HG03439 (cell line): ENCODE data around the gene CRB3.
"Not testable (repeated sequence)": the region's sequence is repeated elsewhere in the genome, so short reads cannot be mapped to it uniquely, and the experiment has no call there.

ENCODE experiments used
- ATAC-seq: cut with Tn5 transposase; IDR thresholded peaks from one replicate; pipeline ENCODE4 v1.9.1; 2021; ENCODE audit warnings: mild to moderate bottlenecking, moderate library complexity; ENCODE audit not compliant: unreplicated experiment

CRB3 gene

DNA sequence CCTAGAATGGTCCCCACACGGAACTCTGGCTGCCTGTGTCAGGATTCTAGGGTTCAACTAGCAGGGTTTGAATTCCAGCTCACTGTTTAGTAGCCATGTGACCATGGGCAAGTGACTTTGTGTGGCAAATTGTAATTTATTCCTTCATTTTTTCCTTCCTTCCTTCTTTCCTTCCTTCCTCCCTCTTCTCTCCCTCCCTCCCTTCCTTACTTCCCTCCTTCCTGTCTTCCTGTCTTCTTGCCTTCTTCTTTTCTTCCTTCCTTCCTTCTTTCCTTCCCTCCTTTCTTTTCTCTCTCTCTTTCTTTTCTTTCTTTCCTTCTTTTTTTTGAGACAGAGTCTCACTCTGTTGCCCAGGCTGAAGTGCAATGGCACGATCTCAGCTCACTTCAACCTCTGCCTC lies 26.1 kb downstream of the CRB3 start:
- peak; percentile 4 for ATAC-seq

DNA sequence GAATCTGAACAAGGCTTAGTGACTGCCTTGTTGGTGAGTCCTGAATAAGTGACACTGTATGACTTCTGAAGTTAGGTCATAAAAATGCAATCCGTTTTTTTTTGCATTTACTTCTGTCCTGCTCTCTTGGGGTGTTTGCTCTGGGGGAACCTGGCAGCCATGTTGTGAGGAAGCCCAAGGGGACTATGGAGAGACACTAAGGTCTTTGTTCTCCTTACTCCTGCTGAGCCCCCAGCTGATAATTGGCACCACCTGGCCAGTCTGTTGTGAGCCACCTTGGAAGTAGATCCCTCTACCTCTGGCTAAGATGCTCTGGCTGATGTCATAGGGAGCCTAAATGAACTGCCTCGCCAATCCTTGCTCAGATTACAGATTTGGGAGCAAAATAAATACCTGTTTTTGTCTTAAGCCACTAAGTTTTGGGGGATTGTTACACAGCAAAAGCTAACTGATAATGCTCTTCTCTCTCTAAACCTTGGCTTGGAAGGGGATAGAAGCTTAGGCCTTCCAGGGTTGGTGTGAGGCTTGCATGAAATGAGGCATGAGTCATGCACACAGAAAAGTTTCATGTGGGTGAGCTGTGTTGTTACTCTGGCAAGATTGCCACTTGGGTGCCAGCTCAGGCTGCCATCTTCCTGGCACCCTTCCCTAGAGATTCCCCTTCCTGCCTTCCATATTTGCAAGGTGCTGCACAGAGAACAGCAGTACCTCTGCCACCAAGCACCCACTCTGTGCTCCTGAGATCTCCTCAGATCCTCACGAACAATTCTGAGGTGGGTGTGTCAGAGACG lies 27.9 kb downstream of the CRB3 start:
- no peak for ATAC-seq

GRCh38 chr19:6494438-6495036 lies 30.5 kb downstream of the CRB3 start:
- ATAC-seq = no peak

DNA sequence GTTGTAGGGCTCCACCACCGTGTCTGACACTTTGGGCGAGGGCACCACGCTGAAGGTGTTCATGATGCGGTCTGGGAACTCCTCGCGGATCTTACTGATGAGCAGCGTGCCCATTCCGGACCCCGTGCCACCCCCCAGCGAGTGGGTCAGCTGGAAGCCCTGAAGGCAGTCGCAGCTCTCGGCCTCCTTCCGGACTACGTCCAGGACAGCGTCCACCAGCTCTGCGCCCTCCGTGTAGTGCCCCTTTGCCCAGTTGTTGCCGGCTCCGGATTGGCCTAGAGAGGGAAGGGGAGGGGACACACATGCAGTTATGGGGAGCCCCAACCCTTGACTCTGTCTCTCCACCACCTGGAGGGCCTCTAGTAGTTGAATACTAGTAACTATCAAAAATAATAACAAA lies 31.9 kb downstream of the CRB3 start:
- no peak for ATAC-seq

DNA sequence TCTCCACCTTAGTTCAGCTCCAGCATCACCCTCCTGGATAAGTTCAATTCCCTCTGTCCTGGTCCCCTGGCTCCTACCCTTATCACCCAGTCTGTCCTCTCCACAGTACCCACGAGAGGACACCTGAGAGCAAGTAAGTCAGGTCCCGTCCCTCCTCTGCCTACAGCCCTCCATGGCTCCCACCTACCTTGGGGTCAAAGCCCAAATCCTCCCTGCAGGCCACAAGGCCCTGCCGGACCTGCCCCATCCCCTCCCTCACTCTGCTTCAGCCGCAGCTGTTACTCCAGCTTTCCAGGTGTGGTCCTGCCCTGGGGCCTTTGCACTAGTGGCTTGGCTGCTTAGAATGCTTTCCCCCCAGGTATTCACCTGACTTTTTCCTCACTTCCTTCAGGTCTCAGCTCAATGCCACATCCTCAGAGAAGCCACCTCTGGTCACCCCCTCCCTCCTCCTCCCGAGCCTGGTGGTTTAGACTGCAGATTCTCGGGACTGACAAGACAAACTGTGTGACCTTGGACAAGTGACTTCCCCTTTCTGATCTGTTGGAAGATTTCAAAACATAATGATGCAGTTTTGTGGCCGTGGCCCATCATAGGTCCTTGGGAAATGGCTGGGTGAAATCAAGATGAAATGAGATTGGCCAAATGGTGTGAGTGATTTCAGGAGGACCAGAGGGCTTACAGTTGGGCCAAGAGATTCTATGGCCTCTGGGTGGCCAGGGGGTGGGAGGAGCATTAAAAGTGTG lies 34.4 kb downstream of the CRB3 start:
- ATAC-seq = no peak

- ATAC-seq = no peak
These were observed 35.1 kb downstream of the CRB3 start for GRCh38 chr19:6499052-6499790.

DNA sequence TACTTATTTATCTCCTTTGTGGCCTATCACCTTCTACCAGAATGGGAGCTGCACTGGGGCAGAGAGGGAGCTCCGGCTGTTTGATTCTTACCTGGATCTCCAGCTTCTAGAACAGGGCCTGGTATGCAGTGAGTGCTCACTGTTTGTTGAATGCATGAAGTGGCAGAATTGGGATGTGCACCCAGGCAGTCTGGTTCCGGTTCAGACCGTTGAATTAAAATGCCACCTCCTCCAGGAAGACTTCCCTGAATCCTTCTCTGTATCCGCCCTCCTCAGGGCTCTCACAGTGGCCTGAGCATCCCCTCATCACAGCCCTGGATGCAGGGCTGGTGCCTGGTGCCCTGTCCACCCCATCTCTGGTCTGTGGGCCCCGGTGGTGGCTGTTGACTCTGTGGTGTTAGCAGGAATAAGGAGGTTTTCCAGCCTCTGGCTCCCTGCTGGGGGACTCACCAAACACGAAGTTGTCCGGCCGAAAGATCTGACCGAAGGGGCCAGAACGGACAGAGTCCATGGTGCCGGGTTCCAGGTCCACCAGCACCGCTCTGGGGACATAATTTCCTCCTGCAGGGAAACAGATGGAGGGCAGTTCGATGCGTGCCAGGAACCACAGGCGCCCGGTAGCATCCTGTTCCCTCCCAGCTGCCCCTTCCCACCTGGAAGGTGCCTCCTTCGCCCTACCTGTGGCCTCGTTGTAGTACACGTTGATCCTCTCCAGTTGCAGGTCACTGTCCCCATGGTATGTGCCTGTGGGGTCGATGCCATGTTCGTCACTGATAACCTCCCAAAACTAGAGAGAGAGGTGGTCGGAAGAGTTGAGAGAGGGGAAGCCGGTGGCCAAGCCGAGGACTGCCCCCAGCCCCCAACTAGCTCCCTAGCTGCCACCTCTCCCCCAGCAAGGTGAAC lies 37.0 kb downstream of the CRB3 start:
- no peak for ATAC-seq

DNA sequence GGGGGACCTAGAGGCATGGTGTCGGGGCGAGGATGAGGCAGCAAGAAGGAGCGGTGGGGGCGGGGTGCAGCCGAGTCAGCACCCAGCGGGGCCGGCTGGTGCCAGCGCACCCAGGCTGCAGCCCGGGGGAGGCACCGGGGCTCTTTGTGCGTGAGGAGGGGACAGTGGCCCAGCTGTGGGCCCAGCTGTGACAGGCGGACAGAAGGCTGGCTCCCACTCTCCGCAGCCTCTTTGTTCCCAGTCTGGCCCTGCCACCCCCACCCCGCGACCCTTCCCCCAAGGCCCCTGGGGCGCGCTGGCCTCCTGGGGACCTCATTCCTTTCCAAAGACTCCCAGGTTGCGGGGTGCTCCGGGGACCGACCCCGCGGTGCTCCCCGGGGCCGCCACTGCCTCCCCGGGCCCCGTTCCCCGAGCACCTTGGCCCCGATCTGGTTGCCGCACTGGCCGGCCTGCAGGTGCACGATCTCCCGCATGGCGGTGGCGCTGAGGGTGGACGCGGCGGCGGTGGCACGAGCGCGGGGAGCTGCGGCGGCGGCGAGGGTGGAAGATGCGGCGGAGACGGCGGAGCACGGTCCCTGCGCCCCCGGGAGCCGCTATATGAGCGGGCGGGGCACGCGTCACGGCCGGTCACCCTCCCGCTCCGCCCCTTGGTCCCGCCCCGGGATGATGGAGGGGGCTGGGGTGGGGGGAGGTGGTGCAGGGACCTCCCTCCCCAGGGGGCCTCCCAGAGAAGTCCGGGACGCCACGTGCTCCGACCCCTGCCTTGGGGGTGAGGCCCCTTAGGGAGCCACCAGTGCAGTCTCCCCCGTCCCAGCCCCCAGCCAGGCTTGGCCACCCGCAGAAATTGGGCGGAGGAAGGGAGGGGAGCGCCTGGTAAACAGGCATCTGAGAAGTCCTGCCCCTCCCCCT lies 37.9 kb downstream of the CRB3 start, which contains the start of gene TUBB4A:
Gene TUBB4A, minus strand, starts transcription at position 570 of the 909 bp plus-strand sequence. Its CDS starts 97 bp downstream, at position 473.
- no peak for ATAC-seq

GRCh38 chr19:6503407-6504201 lies 39.5 kb downstream of the CRB3 start:
- no peak for ATAC-seq

DNA sequence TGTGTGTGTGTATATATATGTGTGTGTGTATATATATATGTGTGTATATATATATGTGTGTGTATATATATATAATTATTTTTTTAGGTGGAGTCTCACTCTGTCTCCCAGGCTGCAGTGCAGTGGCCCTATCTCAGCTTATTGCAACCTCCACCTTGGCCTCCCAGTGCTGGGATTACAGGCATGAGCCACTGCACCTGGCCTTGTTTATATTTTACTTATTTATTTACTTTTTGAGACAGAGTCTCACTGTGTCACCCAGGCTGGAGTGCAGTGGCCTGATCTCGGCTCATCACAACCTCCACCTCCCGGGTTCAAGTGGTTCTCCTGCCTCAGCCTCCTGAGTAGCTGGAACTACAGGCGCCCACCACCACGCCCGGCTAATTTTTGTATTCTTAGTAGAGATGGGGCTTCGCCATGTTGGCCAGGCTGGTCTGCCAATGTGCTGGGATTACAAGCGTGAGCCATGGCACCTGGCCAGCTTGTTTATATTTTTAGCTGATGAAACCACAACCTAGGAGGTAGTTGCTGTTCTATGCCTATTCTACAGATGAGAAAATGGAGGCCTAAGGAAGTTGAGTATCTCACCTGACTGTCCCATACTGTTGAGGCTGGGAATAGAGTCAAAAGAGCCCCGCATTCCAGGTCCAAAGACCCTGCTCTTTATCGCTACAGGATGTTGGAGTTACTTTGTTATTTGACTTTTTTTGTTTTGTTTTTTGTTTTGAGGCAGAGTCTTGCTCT lies 44.1 kb downstream of the CRB3 start:
- ATAC-seq = not testable (repeated sequence)

DNA sequence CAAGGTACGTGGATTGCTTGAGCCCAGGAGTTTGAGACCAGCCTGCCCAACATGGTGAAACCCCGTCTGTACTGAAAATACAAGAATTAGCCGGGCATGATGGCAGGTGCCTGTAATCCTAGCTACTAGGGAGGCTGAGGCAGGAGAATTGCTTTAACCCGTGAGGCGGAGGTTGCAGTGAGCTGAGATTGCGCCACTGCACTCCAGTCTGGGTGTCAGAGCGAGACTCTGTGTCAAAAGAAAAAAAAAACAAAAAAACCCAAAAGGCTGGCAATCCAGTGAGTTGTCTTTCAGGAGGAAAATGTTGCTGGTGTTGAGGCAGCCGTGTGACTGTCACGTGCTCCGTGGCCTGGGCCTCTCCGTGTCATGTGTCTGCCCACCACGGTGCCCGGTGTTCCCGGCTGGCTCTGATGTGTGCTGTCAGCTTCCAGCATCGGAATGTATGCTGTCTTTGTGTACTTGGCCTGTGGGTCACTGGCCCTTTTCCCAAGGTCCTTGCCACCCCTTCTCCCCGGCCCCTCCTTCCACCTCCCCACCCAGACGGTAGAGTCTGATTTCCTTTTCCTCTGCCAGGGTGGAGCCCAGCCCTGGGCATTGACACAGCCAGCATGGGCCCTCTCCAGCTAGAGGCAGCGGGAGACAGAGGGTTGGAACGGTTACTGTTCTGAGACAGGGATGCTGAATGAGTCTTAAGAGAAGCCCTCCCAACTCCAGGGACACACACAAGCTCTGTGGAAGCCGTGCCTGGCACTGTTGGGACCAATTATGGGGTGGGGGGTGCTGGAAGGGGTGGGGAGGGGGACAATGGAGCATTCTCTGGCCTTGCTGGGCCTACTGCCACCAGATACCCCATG lies 45.3 kb downstream of the CRB3 start:
- no peak for ATAC-seq

- ATAC-seq = no peak
These were observed 46.5 kb downstream of the CRB3 start for GRCh38 chr19:6510618-6511017.

DNA sequence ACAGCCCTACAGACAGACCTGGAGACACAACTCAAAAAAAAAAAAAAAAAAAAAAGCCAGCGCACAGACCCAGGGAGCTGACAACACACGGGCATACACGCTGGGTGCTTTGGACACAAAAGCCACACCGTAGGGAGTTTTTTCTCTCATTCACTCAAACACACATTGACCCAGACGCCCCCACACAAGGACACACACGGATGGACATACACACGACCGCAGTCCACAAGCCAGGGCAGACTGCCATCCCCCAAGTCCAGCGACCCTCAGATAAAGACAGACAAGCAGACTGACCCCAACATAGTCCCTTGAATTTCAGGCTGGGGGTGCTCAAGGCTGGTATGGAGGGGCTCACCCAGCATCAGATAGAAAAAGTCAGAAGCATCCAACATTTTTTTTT lies 50.0 kb downstream of the CRB3 start:
- no peak for ATAC-seq

- ATAC-seq = no peak
These were observed 51.0 kb downstream of the CRB3 start for GRCh38 chr19:6514926-6515544.

GRCh38 chr19:6516018-6516658 lies 52.1 kb downstream of the CRB3 start:
- ATAC-seq = peak; percentile 41
